Measurements from ENCODE around the gene TTC34. TPM values are rescaled to one million over a fixed set of nuclear protein-coding genes. Genes with fewer than 3 reads are reported as not detected.
"Not testable (repeated sequence)": the region's sequence is repeated elsewhere in the genome, so short reads cannot be mapped to it uniquely, and the experiment has no call there.

TTC34 gene
- total and polyA plus RNA-seq, 2 experiments from 2014 or later = 0.05 to 0.22 TPM

DNA sequence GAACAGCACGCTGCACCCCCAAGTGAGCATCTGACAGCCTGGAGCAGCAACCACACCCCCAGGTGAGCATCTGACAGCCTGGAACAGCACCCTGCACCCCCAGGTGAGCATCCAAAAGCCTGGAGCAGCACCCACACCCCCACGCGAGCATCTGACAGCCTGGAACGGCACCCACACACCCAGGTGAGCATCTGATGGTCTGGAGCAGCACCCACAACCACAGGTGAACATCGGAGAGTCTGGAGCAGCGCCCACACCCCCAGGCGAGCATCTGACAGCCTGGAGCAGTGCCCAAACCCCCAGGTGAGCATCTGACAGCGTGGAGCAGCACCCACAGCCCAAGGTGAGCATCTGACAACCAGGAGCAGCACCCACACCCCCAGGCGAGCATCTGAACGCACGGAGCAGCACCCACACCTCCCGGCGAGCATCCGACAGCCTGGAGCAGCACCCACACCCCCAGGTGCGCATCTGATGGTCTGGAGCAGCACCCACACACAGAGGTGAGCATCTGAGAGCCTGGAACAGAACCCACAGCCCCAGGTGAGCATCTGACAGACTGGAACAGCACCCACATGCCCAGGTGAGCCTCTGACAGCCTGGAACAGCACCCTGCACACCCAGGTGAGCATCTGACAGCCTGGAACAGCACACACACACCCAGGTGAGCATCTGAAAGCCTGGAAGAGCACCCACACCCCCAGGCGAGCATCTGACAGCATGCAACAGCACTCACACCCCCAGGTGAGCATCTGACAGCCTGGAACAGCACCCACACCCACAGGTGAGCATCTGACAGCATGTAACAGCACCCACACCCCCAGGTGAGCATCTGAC lies 145.7 kb downstream of the TTC34 start:
- H3K9ac ChIP-seq; H3K27me3 ChIP-seq (replicated peaks; ENCODE audit: insufficient read depth); H3K4me2 ChIP-seq (ENCODE audit: unreplicated experiment); H3K9me2 ChIP-seq (ENCODE audit: insufficient read depth); H2AFZ ChIP-seq; H4K20me1 ChIP-seq (ENCODE audit: insufficient read depth); H3K27ac ChIP-seq; H3K4me3 ChIP-seq; in situ Hi-C loops (cut with MboI); H3F3A ChIP-seq (ENCODE audit: insufficient read depth); H3K36me3 ChIP-seq (ENCODE audit: low read depth); H3K79me2 ChIP-seq (ENCODE audit: insufficient read depth); H3K9me3 ChIP-seq (ENCODE audit: low read depth); DNase-seq; H3K4me1 ChIP-seq (ENCODE audit: insufficient read depth): not testable (repeated sequence)
- WGBS, 2 experiments (ENCODE audit: low coverage in 1 of 2, low lambda C conversion rate in 2 of 2, missing lambda C conversion rate in 2 of 2) = 27 to 28% methylated on average over 16 of the region's 16 CpGs

DNA sequence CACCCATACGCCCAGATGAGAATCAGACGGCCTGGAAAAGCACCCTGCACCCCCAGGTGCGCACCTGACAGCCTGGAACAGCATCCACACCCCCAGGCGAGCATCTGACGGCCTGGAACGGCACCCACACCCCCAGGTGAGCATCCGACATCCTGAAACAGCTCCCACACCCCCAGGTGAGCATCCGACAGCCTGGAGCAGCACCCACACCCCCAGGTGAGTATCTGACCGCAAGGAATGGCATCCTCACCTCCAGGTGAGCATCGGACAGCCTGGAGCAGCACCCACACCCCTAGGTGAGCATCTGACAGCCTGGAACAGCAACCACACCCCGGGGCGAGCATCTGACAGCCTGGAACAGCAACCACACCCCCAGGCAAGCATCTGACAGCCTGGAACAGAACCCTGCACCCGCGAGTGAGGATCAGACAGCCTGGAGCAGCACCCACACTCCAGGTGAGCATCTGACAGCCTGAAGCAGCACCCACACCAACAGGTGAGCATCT lies 147.0 kb downstream of the TTC34 start:
- DNase-seq; H3K36me3 ChIP-seq (ENCODE audit: low read depth); H3K79me2 ChIP-seq (ENCODE audit: insufficient read depth); H3K4me1 ChIP-seq (ENCODE audit: insufficient read depth); H3K9me3 ChIP-seq (ENCODE audit: low read depth); H4K20me1 ChIP-seq (ENCODE audit: insufficient read depth); H2AFZ ChIP-seq; H3K9me2 ChIP-seq (ENCODE audit: insufficient read depth); in situ Hi-C loops (cut with MboI); H3K27me3 ChIP-seq (replicated peaks; ENCODE audit: insufficient read depth); H3K9ac ChIP-seq; H3K4me2 ChIP-seq (ENCODE audit: unreplicated experiment); H3K27ac ChIP-seq; H3F3A ChIP-seq (ENCODE audit: insufficient read depth); H3K4me3 ChIP-seq: not testable (repeated sequence)
- WGBS, 2 experiments (ENCODE audit: low coverage in 1 of 2, low lambda C conversion rate in 2 of 2, missing lambda C conversion rate in 2 of 2) = 12 to 13% methylated on average over 14 of the region's 14 CpGs

DNA sequence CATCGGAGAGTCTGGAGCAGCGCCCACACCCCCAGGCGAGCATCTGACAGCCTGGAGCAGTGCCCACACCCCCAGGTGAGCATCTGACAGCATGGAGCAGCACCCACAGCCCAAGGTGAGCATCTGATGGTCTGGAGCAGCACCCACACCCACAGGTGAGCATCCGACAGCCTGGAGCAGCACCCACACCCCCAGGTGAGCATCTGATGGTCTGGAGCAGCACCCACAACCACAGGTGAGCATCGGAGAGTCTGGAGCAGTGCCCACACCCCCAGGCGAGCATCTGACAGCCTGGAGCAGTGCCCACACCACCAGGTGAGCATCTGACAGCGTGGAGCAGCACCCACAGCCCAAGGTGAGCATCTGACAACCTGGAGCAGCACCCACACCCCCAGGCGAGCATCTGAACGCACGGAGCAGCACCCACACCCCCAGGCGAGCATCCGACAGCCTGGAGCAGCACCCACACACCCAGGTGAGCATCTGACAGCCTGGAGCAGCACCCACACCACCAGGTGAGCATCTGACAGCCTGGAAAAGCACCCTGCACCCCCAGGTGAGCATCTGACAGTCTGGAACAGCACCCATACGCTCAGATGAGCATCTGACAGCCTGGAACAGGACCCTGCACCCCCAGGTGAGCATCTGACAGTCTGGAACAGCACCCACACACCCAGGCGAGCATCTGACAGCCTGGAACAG lies 147.6 kb downstream of the TTC34 start:
- WGBS, 2 experiments (ENCODE audit: low coverage in 1 of 2, low lambda C conversion rate in 2 of 2, missing lambda C conversion rate in 2 of 2) = 20 to 22% methylated on average over 14 of the region's 14 CpGs
- DNase-seq; H3K27ac ChIP-seq; H3K4me1 ChIP-seq (ENCODE audit: insufficient read depth); H3K4me2 ChIP-seq (ENCODE audit: unreplicated experiment); H3K9me3 ChIP-seq (ENCODE audit: low read depth); H3F3A ChIP-seq (ENCODE audit: insufficient read depth); H3K9ac ChIP-seq; in situ Hi-C loops (cut with MboI); H3K79me2 ChIP-seq (ENCODE audit: insufficient read depth); H3K4me3 ChIP-seq; H3K36me3 ChIP-seq (ENCODE audit: low read depth); H4K20me1 ChIP-seq (ENCODE audit: insufficient read depth); H3K27me3 ChIP-seq (replicated peaks; ENCODE audit: insufficient read depth); H2AFZ ChIP-seq; H3K9me2 ChIP-seq (ENCODE audit: insufficient read depth): not testable (repeated sequence)

DNA sequence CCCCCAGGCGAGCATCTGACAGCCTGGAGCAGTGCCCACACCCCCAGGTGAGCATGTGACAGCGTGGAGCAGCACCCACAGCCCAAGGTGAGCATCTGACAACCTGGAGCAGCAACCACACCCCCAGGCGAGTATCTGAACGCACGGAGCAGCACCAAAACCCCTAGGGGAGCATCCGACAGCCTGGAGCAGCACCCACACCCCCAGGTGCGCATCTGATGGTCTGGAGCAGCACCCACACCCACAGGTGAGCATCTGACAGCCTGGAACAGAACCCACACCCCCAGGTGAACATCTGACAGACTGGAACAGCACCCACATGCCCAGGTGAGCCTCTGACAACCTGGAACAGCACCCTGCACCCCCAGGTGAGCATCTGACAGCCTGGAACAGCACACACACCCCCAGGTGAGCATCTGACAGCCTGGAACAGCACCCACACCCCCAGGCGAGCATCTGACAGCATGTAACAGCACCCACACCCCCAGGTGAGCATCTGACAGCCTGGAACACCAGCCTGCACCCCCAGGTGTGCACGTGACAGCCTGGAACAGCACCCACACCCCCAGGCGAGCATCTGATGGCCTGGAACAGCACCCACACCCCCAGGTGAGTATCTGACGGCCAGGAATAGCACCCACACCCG lies 148.4 kb downstream of the TTC34 start:
- H3K4me3 ChIP-seq; H3K4me2 ChIP-seq (ENCODE audit: unreplicated experiment); H3K27ac ChIP-seq; in situ Hi-C loops (cut with MboI); H3K9me2 ChIP-seq (ENCODE audit: insufficient read depth); H3K36me3 ChIP-seq (ENCODE audit: low read depth); H3K9me3 ChIP-seq (ENCODE audit: low read depth); H3K79me2 ChIP-seq (ENCODE audit: insufficient read depth); H3K9ac ChIP-seq; H4K20me1 ChIP-seq (ENCODE audit: insufficient read depth); H2AFZ ChIP-seq; DNase-seq; H3K4me1 ChIP-seq (ENCODE audit: insufficient read depth); H3K27me3 ChIP-seq (replicated peaks; ENCODE audit: insufficient read depth); H3F3A ChIP-seq (ENCODE audit: insufficient read depth): not testable (repeated sequence)
- WGBS, 2 experiments (ENCODE audit: low coverage in 1 of 2, low lambda C conversion rate in 2 of 2, missing lambda C conversion rate in 2 of 2) = 10 to 16% methylated on average over 12 of the region's 12 CpGs

DNA sequence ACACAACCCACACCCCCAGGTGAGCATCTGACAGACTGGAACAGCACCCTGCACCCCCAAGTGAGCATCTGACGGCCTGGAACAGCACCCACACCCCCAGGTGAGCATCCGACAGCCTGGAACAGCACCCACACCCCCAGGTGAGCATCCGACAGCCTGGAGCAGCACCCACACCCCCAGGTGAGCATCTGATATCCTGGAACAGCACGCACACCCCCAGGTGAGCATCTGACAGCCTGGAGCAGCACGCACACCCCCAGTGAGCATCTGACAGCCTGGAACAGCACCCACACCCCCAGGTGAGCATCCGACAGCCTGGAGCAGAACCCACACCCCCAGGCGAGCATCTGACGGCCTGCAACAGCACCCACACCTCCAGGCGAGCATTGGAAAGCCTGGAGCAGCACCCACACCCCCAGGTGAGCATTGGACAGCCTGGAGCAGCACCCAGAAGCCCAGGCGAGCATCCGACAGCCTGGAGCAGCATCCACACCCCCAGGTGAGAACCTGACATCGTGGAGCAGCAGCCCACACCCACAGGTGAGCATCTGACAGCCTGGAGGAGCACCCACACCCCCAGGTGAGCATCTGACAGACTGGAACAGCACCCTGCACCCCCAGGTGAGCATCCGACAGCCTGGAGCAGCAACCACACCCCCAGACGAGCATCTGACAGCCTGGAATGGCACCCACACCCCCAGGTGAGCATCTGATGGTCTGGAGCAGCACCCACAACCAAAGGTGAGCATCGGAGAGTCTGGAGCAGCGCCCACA lies 149.2 kb downstream of the TTC34 start:
- DNase-seq; H3K4me1 ChIP-seq (ENCODE audit: insufficient read depth); H3K4me2 ChIP-seq (ENCODE audit: unreplicated experiment); H3K9me3 ChIP-seq (ENCODE audit: low read depth); H3K4me3 ChIP-seq; in situ Hi-C loops (cut with MboI); H4K20me1 ChIP-seq (ENCODE audit: insufficient read depth); H3F3A ChIP-seq (ENCODE audit: insufficient read depth); H3K9ac ChIP-seq; H3K36me3 ChIP-seq (ENCODE audit: low read depth); H3K27me3 ChIP-seq (replicated peaks; ENCODE audit: insufficient read depth); H2AFZ ChIP-seq; H3K79me2 ChIP-seq (ENCODE audit: insufficient read depth); H3K27ac ChIP-seq; H3K9me2 ChIP-seq (ENCODE audit: insufficient read depth): not testable (repeated sequence)
- WGBS, 2 experiments (ENCODE audit: low coverage in 1 of 2, low lambda C conversion rate in 2 of 2, missing lambda C conversion rate in 2 of 2) = 16 to 19% methylated on average over 16 of the region's 16 CpGs

All from GM23248 (cell line).